OCI-LY1 (cell line): ENCODE results near the gene KAT8.
"Not testable (repeated sequence)": the region's sequence is repeated elsewhere in the genome, so short reads cannot be mapped to it uniquely, and the experiment has no call there.

Source experiments
- H2AFZ ChIP-seq: fragments of 200-600 bp; sonication (generic), shearing (Covaris generic); 2 replicates; pipeline ENCODE4 v1.6.0; 2014; ENCODE audit warnings: antibody characterized with exemption, mild to moderate bottlenecking, low read length
- H3F3A ChIP-seq: fragments of 200-600 bp; sonication (generic), shearing (Covaris generic); 2 replicates; pipeline ENCODE4 v1.6.0; 2014; ENCODE audit warnings: mild to moderate bottlenecking, antibody characterized with exemption, low read length, moderate library complexity; ENCODE audit not compliant: insufficient read depth
- H3K27ac ChIP-seq: fragments of 200-600 bp; sonication (generic); 2 replicates; pipeline ENCODE4 v1.5.1; 2014; ENCODE audit warnings: low read length, mixed run types, mild to moderate bottlenecking, low read depth; ENCODE audit not compliant: poor library complexity, severe bottlenecking
- H3K27me3 ChIP-seq: fragments of 200-600 bp; sonication (generic); 2 replicates; pipeline ENCODE4 v1.6.0; 2014; ENCODE audit warnings: antibody characterized with exemption, mild to moderate bottlenecking, low read length, moderate library complexity; ENCODE audit not compliant: insufficient read depth
- H3K36me3 ChIP-seq: fragments of 200-600 bp; sonication (generic); 2 replicates; pipeline ENCODE4 v1.6.1; 2014; ENCODE audit warnings: mild to moderate bottlenecking, antibody characterized with exemption, low read length, moderate library complexity, mixed read lengths; ENCODE audit not compliant: insufficient read depth
- H3K4me1 ChIP-seq: fragments of 200-600 bp; sonication (generic); 2 replicates; pipeline ENCODE4 v1.5.1; 2014; ENCODE audit warnings: mild to moderate bottlenecking, low read length, moderate library complexity; ENCODE audit not compliant: insufficient read depth, severe bottlenecking
- H3K4me2 ChIP-seq: fragments of 200-600 bp; sonication (generic), shearing (Covaris generic); 2 replicates; pipeline ENCODE4 v1.6.1; 2014; ENCODE audit warnings: low read length
- H3K4me3 ChIP-seq: fragments of 200-600 bp; sonication (generic); 2 replicates; pipeline ENCODE4 v1.5.1; 2014; ENCODE audit warnings: low read length, low read depth, mild to moderate bottlenecking, mixed read lengths; ENCODE audit not compliant: poor library complexity, severe bottlenecking
- H3K79me2 ChIP-seq: fragments of 200-600 bp; shearing (Covaris generic); 2 replicates; pipeline ENCODE4 v1.6.1; 2016; ENCODE audit warnings: mixed run types, low read length, mixed read lengths; ENCODE audit not compliant: insufficient read depth
- H3K9ac ChIP-seq: fragments of 200-600 bp; sonication (generic), shearing (Covaris generic); 2 replicates; pipeline ENCODE4 v1.6.1; 2014; ENCODE audit warnings: mild to moderate bottlenecking, low read length, mixed read lengths
- H3K9me2 ChIP-seq: fragments of 200-600 bp; sonication (generic), shearing (Covaris generic); 2 replicates; pipeline ENCODE4 v1.6.1; 2014; ENCODE audit warnings: low read depth, mild to moderate bottlenecking, low read length, mixed read lengths
- H3K9me3 ChIP-seq: fragments of 200-600 bp; shearing (Covaris generic); 2 replicates; pipeline ENCODE4 v1.6.1; 2014; ENCODE audit warnings: low read length, mixed read lengths
- H4K20me1 ChIP-seq: fragments of 200-600 bp; sonication (generic), shearing (Covaris generic); 2 replicates; pipeline ENCODE4 v1.6.0; 2016; ENCODE audit warnings: mild to moderate bottlenecking, low read length; ENCODE audit not compliant: insufficient read depth
- CTCF ChIP-seq: fragments of 200-600 bp; sonication (generic), shearing (Covaris generic); IDR thresholded peaks from 2 replicates; pipeline ENCODE4 v1.5.1; 2017; ENCODE audit warnings: mild to moderate bottlenecking, antibody characterized with exemption, low read length, moderate library complexity, mixed read lengths
- EZH2 ChIP-seq: fragments of 200-600 bp; sonication (generic), shearing (Covaris generic); IDR thresholded peaks from 2 replicates; pipeline ENCODE4 v1.8.0; 2017; ENCODE audit warnings: borderline replicate concordance, mixed run types, mild to moderate bottlenecking, antibody characterized with exemption, low read length, moderate library complexity, mixed read lengths

The KAT8 gene

GRCh38 chr16:31142109-31143010, 24.9 kb downstream of the KAT8 start:
- TF ChIP-seq EZH2 (no peak), CTCF (peak; percentile 86)
- 0 out of 2 replicates have a peak overlapping the region, but pooled peaks have one; percentile 31 for H2AFZ ChIP-seq

GRCh38 chr16:31143011-31143693, 25.7 kb downstream of the KAT8 start:
- H3K4me2 ChIP-seq = peak overlapping the region; percentile 61
- TF ChIP-seq EZH2 = no peak
- TF ChIP-seq CTCF = no peak
- H4K20me1 ChIP-seq = no peaks in the 10 kb centered on the region
- peaks cover 10% of the 10 kb centered on the region for H3K4me1 ChIP-seq
- H3K79me2 ChIP-seq = no peaks in the 10 kb centered on the region
- no peaks in the 10 kb centered on the region for H3K9me3 ChIP-seq
- H3K36me3 ChIP-seq = no peaks in the 10 kb centered on the region
- no peak overlapping the region for H3K27ac ChIP-seq
- no peaks in the 10 kb centered on the region for H3K9me2 ChIP-seq
- H3F3A ChIP-seq = no peaks in the 10 kb centered on the region
- peaks cover 6% of the 10 kb centered on the region; the same call in 1 of the 2 replicates for H3K27me3 ChIP-seq
- peak overlapping the region; percentile 48; the same call in 1 of the 2 replicates for H3K9ac ChIP-seq
- H3K4me3 ChIP-seq = peak overlapping the region; percentile 50
- no peak overlapping the region for H2AFZ ChIP-seq

More at GRCh38 chr16:31142109-31143010, 24.9 kb downstream of the KAT8 start:
- no peaks in the 10 kb centered on the region for H3K36me3 ChIP-seq
- H3K4me1 ChIP-seq = peaks cover 10% of the 10 kb centered on the region
- H3K4me3 ChIP-seq = peak overlapping the region; percentile 50
- H3K9me2 ChIP-seq = no peaks in the 10 kb centered on the region
- H3K79me2 ChIP-seq = no peaks in the 10 kb centered on the region
- no peak overlapping the region for H3K27ac ChIP-seq
- H3K4me2 ChIP-seq = peak overlapping the region; percentile 61
- H3F3A ChIP-seq = no peaks in the 10 kb centered on the region
- H3K9ac ChIP-seq = peak overlapping the region; percentile 48; the same call in 1 of the 2 replicates
- H3K27me3 ChIP-seq = no peaks in the 10 kb centered on the region
- no peaks in the 10 kb centered on the region for H4K20me1 ChIP-seq
- H3K9me3 ChIP-seq = no peaks in the 10 kb centered on the region

GRCh38 chr16:31143694-31144148, 26.3 kb downstream of the KAT8 start:
- Histone ChIP-seq H3K4me1 (peaks cover 10% of the 10 kb centered on the region), H3K9me3 (no peaks in the 10 kb centered on the region), H3K9me2 (no peaks in the 10 kb centered on the region), H2AFZ (no peak overlapping the region), H3K9ac (no peak overlapping the region), H3K27me3 (peaks cover 6% of the 10 kb centered on the region; the same call in 1 of the 2 replicates), H3K4me3 (no peak overlapping the region), H3K36me3 (no peaks in the 10 kb centered on the region), H3K4me2 (no peak overlapping the region), H3K79me2 (no peaks in the 10 kb centered on the region), H3K27ac (no peak overlapping the region), H3F3A (no peaks in the 10 kb centered on the region), H4K20me1 (no peaks in the 10 kb centered on the region)
- no peak for TF ChIP-seq EZH2
- no peak for TF ChIP-seq CTCF

GRCh38 chr16:31144418-31144817, 27.0 kb downstream of the KAT8 start:
- H3K79me2 ChIP-seq, H3K4me1 ChIP-seq, H3K4me2 ChIP-seq, H2AFZ ChIP-seq, H3K27ac ChIP-seq, H3K27me3 ChIP-seq, H3K36me3 ChIP-seq, H3K9me3 ChIP-seq, H3K9me2 ChIP-seq, H3F3A ChIP-seq, H4K20me1 ChIP-seq, H3K9ac ChIP-seq, H3K4me3 ChIP-seq: not testable (repeated sequence)
